GM18868 (cell line): ENCODE measurements around the gene EHD3.
"Not testable (repeated sequence)": the region's sequence is repeated elsewhere in the genome, so short reads cannot be mapped to it uniquely, and the experiment has no call there.

ENCODE experiments used
- ATAC-seq: cut with Tn5 transposase; IDR thresholded peaks from one replicate; pipeline ENCODE4 v1.9.1; 2021; ENCODE audit warnings: mild to moderate bottlenecking, moderate library complexity; ENCODE audit not compliant: unreplicated experiment

Gene EHD3

GRCh38 chr2:31282634-31283033 lies 48.7 kb downstream of the EHD3 start:
- ATAC-seq, result no peak

GRCh38 chr2:31283193-31283919 lies 49.4 kb downstream of the EHD3 start:
- ATAC-seq, result not testable (repeated sequence)

- ATAC-seq, result no peak
Measured at GRCh38 chr2:31284107-31284506, 50.2 kb downstream of the EHD3 start.

- no peak for ATAC-seq
Measured at GRCh38 chr2:31286230-31286629, 52.3 kb downstream of the EHD3 start.

DNA sequence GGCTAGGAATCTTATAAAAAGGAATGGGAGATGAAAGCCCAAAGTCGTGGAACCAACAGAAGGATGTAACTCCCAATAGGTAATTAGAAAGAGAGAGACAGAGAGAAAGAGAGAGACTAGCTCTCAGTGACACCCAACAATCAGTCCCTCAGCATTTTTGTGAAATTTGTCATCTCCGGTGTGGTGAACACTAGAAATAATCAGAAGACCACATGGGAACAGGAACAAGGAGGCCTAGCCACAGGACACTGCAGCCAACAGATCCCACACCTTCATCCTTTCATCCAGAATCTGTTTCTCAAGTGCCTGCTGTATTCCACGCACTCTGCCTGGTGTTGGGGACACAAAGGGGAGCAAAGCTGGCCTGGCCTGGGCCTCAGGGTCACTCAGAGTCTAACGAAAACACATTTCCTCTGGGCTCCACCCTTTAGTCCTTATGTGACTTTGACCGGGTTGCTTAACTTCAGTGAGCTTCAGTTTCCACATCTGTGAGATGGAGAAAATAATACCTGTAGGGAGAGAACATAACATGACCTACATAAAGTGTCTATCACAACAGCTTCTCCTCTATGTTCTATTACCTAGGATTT lies 53.1 kb downstream of the EHD3 start:
- no peak for ATAC-seq

GRCh38 chr2:31287654-31288053 lies 53.7 kb downstream of the EHD3 start:
- no peak for ATAC-seq

GRCh38 chr2:31294196-31294595 lies 60.2 kb downstream of the EHD3 start:
- ATAC-seq, result no peak

- no peak for ATAC-seq
Measured at GRCh38 chr2:31296641-31297287, 62.8 kb downstream of the EHD3 start.

- peak; percentile 77 for ATAC-seq
Measured at GRCh38 chr2:31297751-31298150, 63.8 kb downstream of the EHD3 start.

DNA sequence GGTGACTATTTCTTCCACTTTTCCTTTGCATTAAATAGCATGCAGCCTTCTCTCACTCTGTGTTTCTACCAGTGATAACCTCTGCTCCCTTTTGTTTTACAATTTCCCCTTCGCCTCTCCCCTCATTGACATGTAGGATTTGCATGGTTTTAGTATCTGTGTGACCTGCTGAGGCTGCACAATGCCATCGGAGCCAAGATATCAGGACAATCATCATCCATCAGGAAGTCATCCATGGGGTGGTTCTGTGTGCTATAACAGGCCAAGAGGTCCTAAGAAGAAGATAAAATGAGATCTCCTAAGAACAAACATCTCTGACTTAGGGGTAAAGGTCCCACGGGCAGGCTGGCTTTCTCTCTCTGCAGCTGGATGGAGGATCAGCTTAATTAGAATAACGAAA lies 65.6 kb downstream of the EHD3 start:
- ATAC-seq, result no peak

- no peak for ATAC-seq
Measured at GRCh38 chr2:31300309-31300708, 66.4 kb downstream of the EHD3 start.

DNA sequence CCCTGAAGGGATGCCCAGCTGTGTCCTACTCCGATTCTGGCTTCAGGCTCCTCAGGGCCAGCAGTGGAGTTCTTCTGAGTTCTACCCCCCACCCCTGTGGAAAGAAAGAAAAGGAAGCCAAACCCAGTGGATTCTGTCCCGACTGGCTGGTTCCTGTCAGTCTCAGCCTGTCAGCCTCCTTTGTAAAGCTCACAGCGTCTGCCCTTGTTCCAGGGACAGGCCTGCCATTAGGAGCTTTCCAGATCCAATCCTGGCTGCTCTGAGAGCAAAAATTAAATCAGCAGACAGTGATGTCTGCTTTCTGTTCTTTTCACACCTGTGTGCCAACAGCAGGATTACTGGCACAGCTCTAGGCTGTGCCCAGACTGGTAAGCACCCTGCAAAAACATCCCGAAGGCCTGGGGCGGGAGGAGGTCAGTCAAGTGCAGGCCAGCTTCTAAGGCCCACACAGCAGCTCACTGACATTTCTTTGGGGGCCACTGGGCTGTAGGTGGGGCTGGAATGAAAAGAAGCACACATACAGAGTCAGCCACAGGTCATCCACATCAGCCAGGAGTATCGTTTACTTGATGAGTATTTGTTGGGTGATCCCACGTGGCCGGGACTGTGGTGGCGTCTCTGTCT lies 69.1 kb downstream of the EHD3 start:
- no peak for ATAC-seq

DNA sequence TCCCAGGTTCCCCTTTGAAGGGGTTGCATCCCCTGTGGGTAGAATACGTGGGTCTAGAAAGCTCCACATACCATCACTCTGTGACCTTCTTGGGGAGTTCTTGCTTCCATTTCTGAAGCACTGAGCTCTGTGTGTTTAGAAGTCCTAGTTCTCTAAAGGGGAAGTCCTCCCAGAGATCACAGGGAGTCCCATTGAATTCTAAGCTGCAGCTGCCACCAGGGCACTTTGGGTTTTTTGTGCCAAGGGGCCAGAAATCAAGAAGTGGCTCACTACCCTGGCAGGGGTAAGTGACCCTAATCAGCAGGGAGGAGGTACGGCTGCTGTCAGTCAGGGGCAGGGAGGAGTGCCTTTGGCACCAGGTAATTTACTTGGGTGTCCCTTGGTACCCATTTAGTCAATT lies 70.9 kb downstream of the EHD3 start:
- no peak for ATAC-seq

GRCh38 chr2:31312898-31313297 lies 78.9 kb downstream of the EHD3 start:
- no peak for ATAC-seq

- ATAC-seq, result no peak
Measured at GRCh38 chr2:31314761-31315160, 80.8 kb downstream of the EHD3 start.

DNA sequence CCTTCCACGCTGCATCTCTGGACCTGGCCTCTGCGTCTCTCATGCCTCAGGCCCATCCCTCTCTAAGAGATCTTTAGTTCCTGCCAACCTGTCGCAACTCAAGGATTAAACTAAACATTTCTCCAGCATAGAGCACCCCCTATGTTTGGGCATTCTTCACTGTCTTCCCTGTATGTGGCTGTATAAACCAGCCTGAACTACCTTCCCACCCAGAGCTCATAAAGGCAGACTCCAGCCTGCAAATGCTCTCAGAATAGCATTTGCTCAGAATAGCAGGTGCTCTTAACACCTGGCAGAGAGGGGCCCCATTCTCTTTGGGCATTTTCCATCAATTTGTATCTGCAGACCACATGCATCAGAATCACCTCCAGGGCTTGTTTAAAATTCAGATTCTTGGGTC lies 83.4 kb downstream of the EHD3 start:
- ATAC-seq, result no peak

DNA sequence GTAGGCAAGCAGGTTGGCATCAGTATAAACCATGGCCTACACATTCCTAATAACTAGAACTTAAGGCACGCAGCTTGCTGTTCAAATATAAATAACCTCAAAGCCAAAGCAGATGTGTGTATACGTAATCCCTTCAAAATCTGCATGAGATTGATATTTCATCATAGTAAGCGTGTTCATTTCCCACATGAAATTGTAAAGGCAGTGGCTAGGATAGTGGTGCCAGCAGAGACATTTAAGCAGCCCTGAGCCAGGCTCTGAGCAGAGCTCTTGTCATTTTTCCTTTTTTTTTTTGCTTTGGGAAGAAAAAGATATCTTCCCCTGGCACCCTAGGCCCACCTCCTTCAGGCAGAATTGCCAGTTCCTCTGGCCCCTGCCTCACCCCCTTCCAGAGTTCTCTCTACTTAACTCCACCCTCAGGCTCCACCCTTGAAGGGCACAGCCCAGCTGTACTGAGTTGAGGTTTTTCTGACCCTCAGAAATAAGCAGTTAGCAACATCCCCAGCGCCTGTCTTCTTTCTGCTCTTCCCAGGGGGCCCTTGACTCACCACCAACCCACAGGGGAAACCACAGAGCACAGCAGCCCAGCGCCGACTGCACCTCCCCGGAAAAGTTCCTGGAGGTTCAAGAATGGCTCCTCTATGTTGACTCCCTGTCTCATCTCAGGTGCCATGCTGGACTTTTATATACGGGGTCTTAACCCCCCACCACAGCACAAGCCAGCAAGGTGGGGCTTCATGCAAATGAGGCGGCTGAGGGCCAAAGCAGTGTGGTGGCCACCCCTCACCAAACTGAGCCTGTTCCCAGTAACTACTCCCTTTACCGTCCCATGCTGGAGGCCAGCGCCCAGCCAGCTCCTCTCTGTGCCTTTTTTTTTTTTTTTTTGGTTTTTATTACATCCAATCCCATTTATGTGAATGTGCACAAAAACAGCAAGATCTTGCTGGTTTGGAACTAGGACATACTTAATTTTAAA lies 84.7 kb downstream of the EHD3 start:
- peak; percentile 81 for ATAC-seq
